Heart left ventricle (tissue), 13 donors: ENCODE results near the gene PREX1.

Experiments
- POLR2A ChIP-seq, 2 donors: fragments of 450-650 bp; IDR thresholded peaks; one replicate each; pipeline ENCODE4 v1.6.1; 2017; ENCODE audit warnings: antibody characterized with exemption in 2 of 2, mild to moderate bottlenecking in 2 of 2, moderate library complexity in 2 of 2
- TF ChIP-seq, protein P1 (sequence below), 12 donors: fragments of 200-600 bp; sonication (generic) in 4 of 12; IDR thresholded peaks; one replicate each; pipeline versions ENCODE4 v1.5.0 to v1.8.0; 2018 to 2022; ENCODE audit warnings: antibody characterized with exemption in 12 of 12, mild to moderate bottlenecking in 5 of 12
- donor health status: ischemic (EF 13 %, LVEDD 7.1; RV severe dilation, severe dysfunction).
- donor health status: DM: no; HTN: yes; CAD: no.
- donor health status: DM: no; HTN: no; CAD: no.
- donor health status: ischemic (EF 25% LVEDD 6.9; RV normal size, moderate dysfunction).
- donor health status: ischemic (EF 25% LVEDD 5.7; RV mildly dilated, moderate dysfunction).
- donor health status: ischemic (EF 35%, LVEDD 5.7; RV mildly dilated, moderate dysfunction).
- donor health status: nonischemic (EF 11% LVEDD 7.7; RV severe dilation, severe dysfunction).
- donor health status: DM: yes; HTN: yes; CAD: no.
- donor health status: PGD.
- donor health status: ischemic (EF 29% LVEDD 5.4; RV normal size, mild dysfunction).
- donor health status: nonischemic (EF 23%, LVEDD 6.1; RV moderate dilation, normal function).

DNA sequence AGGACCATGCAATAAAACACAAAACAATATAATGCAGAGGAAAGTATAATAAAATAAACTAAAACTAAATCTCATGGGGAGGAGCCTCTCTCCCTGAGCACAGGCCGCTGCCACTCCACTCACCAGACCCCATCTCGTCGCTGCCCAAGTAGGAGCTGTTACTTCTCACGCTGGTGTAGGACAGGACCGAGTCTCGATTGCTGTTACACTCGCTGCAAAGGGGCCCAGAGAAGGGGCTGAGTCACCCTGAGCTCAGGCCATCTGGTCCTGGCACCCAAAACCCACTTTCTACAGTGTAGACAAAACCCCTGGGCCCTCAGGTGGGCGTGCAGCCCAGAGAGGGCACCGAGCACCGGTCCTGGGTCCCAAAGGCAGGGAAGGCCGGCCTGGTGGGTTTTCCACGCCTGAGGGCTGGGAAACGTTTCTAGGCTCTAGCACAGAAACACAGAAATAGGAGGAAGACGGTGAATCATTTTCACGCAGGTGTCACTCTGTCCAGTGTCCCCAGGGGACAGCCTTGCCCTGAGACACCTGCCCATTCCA is 183.4 kb downstream of the PREX1 start:
- TF ChIP-seq, protein P1, sequence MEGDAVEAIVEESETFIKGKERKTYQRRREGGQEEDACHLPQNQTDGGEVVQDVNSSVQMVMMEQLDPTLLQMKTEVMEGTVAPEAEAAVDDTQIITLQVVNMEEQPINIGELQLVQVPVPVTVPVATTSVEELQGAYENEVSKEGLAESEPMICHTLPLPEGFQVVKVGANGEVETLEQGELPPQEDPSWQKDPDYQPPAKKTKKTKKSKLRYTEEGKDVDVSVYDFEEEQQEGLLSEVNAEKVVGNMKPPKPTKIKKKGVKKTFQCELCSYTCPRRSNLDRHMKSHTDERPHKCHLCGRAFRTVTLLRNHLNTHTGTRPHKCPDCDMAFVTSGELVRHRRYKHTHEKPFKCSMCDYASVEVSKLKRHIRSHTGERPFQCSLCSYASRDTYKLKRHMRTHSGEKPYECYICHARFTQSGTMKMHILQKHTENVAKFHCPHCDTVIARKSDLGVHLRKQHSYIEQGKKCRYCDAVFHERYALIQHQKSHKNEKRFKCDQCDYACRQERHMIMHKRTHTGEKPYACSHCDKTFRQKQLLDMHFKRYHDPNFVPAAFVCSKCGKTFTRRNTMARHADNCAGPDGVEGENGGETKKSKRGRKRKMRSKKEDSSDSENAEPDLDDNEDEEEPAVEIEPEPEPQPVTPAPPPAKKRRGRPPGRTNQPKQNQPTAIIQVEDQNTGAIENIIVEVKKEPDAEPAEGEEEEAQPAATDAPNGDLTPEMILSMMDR (IDR thresholded peaks at IDR 0.05): no peak
- no peak for TF ChIP-seq POLR2A (IDR thresholded peaks at IDR 0.05)
